CD4-positive, alpha-beta T cell treated with Interferon gamma for 1 hour (primary cell): ENCODE measurements around the gene RPL39.
"Not testable (repeated sequence)": the region's sequence is repeated elsewhere in the genome, so short reads cannot be mapped to it uniquely, and the experiment has no call there.

Source experiments
- DNase-seq: peaks from one replicate; pipeline ENCODE4 v3.0.0-alpha.2; 2020

Gene RPL39

GRCh38 chrX:119762718-119763117, 28.7 kb downstream of the RPL39 start:
- DNase-seq: no peak

DNA sequence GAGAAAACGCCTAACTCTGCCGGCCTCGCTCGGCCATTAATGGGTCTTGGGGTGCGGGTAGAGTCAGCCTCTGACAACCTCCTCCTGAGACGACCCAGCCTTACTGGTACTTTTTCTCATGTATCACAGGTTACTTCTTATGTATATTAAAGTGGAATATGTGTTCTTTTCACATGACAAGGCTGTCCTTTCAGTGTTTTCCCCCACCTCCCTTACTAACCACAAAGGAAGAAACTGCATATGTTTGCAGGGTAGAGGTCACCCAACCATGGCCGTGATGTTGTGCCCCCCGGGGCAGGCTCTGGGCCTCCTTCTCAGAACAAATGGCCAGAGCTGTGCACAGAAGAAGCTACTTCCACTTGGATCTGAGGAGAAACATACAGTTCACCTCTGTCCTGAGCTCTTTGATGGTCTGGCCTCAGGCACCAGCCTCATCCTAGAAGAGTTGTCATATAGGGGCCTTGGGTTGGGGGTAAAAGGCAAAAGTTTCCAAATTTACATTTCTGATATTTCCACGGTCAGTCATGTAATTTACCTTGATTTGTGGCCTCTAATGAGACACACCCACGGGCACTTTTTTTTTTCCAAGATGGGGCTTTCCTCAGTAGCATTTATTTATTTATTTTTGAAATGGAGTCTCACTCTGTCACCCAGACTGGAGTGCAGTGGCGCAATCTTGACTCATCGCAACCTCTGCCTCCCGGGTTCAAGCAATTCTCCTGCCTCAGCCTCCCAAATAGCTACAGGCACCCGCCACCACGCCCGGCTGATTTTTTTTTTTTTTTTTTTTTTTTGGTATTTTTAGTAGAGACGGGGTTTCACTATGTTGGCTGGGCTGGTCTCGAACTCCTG, 31.2 kb downstream of the RPL39 start:
- no peak for DNase-seq

- no peak for DNase-seq
These were observed 32.1 kb downstream of the RPL39 start for GRCh38 chrX:119759248-119759766.

DNA sequence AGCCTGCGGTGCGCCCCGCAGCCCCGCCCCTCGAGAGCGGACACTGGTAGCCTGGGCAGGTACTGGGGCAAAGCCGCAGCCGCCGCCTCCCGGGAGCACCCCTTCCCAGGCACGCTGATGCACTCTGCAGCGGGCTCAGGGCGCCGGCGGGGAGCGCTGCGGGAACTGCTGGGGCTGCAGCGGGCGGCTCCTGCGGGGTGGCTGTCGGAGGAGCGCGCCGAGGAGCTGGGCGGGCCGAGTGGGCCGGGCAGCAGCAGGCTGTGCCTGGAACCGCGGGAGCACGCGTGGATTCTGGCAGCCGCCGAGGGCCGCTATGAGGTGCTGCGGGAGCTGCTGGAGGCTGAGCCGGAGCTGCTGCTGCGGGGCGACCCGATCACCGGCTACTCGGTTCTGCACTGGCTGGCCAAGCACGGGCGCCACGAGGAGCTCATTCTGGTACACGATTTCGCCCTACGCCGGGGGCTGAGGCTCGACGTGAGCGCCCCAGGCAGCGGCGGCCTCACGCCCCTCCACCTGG, 32.6 kb downstream of the RPL39 start:
- DNase-seq: no peak

DNA sequence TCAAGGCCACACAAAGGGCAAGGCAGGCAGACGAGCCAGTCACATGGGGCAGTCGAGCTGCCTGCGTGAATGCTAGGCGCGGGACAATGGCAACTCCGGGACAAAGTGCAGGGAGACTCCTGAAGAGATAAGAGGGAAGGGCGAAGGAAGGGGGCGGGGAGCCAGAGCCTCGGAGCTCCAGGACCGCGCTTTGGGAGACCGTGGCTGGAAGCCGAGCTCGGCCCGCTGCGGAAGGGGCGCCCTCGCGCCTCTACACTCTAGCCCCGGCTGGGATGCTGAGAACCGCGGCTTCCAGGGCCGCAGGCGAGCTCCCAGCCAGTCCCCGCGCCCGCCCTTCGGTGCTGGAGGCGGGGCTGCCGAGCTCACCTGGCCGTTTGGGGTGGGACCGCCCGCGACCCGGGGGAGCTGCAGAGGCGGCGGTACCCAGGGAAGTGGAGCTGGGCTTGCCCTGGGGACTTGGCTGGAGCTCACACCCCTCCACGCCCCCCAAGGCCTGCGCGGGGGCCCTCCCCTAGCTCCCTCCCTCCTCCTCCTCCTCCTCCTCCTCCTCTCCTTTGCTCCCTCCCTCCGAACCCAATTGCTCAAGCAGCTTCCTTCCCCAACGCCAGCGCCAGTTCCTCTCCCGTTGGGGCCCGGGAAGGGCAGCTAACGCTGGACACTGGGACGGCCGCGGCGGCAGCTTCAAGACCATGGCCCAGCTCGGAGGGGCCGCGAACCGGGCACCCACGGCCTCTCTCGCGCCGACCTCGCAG, 33.3 kb downstream of the RPL39 start, which contains the start of gene SOWAHD:
Gene SOWAHD (plus strand): TSS at position 610 of the 752 bp plus-strand sequence. CDS start 80 bp downstream, at position 690.
- DNase-seq: no peak

DNA sequence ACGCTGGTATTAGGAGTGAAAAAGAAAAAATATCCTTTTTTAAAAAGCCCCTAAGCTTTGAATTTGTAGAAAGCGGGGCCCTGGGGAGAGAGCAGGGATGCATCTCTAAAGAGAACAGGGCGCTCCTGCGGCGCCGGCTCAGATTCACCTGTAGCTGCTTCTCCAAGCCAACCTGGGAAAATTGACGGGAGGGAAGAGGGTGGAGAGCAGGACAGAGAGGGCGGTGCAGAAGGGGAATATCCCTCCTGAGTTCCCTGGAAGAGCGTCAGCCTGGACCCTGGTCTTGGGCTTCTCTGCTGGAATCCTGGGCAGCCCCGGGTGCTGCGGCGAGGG, 33.8 kb downstream of the RPL39 start:
- DNase-seq: no peak

DNA sequence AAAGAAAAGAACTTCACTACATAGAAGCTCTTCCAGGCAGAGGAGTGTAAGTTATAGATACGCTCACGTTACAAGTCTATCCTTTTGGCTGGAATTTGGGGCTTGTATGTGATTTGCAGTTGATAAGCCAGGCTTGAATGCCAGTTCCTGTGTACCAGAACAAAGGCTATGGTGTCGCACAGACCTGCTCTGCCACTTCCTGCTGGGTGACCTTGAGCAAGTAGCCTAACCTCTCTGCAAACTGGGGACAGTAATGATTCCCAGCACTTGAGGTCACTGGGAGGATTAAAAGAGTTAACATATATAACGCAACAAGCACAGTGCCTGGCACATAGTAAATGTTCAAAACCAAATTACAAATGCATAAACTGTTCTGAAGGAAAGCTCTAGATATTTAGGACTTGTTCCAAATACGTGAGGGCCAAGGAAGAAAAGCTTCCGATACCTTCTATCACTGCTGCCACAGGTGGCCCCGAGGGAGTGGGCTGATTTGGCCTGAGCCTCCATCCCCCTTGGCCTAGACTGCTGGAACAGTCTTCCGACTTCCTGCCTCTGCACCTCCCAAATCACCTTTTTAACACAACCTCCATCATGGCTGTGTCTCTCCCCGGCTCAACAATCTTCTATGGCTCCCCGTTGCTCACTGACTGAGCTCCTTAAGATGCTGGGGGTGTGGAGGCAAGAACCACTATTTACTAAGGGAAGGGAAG, 34.3 kb downstream of the RPL39 start:
- no peak for DNase-seq

- DNase-seq: peak; percentile 39
These were observed 35.4 kb downstream of the RPL39 start for GRCh38 chrX:119755981-119756533.

GRCh38 chrX:119753639-119754257, 37.7 kb downstream of the RPL39 start:
- DNase-seq: peak; percentile 41

DNA sequence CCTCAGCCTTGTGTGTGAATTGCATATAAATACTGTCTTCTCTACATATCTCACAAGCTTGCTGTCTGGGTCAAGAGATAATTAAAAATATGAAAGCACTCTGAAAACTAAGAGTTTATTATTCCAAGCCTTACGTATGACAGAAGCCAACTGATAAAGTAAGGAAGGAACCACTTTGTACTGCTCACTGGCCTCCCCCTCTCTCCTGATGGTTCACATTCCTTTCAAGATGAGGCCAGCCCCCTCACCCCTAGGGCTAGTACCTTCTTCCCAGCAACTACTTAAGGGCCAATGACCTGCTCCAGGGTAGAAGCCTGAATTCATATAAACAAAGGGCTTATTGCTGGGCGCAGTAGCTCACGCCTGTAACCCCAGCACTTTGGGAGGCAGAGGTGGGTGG, 38.4 kb downstream of the RPL39 start:
- DNase-seq: no peak

DNA sequence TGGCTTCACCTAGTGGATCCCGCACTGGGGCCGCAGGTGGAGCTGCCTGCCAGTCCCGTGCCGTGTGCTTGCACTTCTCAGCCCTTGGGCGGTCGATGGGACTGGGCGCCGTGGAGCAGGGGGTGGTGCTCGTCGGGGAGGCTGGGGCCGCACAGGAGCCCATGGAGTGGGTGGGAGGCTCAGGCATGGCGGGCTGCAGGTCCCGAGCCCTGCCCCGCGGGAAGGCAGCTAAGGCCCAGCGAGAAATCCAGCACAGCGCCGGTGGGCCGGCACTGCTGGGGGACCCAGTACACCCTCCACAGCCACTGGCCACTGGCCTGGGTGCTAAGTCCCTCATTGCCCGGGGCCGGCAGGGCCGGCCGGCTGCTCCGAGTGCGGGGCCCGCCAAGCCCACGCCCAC, 40.7 kb downstream of the RPL39 start:
- not testable (repeated sequence) for DNase-seq

DNA sequence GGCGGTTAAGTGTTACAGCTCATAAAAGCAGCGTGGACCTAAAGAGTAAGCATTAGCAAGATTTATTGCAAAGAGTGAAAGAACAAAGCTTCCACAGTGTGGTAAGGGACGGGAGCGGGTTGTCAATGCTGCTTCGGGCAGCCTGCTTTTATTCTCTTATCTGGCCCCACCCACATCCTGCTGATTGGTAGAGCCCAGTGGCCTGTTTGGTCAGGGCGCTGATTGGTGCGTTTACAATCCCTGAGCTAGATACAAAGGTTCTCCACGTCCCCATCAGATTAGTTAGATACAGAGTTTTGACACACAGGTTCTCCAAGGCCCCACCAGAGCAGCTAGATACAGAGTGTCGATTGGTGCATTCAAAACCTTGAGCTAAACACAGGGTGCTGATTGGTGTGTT, 41.3 kb downstream of the RPL39 start:
- DNase-seq: not testable (repeated sequence)

DNA sequence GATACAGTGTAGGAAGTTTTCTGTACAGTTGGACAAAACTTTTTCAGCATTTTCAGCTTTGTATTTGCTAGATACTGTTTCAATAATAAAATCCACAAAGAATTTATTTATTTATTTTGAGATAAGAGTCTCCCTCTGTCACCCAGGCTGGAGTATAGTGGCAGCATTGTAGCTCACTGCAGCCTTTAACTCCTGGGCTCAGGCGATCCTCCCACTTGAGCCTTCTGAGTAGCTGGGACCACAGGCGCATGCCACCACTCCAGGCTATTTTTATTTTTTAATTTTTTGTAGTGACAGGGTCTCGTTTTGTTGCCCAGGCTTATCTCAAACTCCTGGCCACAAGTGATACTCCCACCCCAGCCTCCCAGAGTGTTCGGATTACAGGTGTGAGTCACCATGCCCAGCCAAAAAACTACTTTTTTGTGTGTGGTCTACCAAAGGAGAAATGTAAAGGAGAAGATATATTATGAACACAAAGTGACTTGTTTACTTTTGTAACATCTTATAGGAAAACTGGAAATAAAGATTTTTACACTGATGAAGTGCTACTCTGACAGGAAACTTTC, 46.1 kb downstream of the RPL39 start:
- no peak for DNase-seq

- DNase-seq: no peak
These were observed 52.7 kb downstream of the RPL39 start for GRCh38 chrX:119738742-119739141.
